NCI-H2196 treated with DMSO at 0.1 percent for 48 hours (cell line): ENCODE measurements around the gene HRH1.
"Not testable (repeated sequence)": the region's sequence is repeated elsewhere in the genome, so short reads cannot be mapped to it uniquely, and the experiment has no call there.

ENCODE experiments used
- DNase-seq: peaks from one replicate; lab custom pipeline; 2025; ENCODE audit not compliant: unreplicated experiment; lab: John Stamatoyannopoulos, UW

The HRH1 gene

GRCh38 chr3:11154036-11154952, at the start of gene HRH1:
Gene HRH1 (plus strand): TSS chr3:11154493. CDS start chr3:11259038, 104,545 bp downstream.
- no peak for DNase-seq

GRCh38 chr3:11113316-11113715, 41.0 kb upstream of the HRH1 start:
- DNase-seq, result not testable (repeated sequence)

DNA sequence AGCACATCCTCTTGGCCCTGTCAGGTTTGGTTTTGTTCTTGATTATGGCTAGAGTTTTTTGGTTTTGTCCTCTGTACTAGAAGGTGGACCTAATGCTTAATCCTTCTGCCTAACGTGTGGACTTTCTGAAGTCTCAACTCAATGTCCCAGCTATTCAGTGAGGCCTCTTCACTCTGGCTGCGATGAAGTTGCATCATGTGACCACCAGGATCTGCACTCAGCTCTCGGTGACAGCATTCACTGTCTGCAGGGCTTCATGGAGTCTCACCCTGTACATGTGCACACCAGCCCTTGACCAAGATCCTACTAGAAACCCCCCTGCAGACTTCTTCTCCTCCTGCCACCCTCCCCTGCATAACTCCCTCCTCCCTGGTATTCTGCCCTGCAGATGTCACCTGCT, 38.7 kb upstream of the HRH1 start:
- no peak for DNase-seq

DNA sequence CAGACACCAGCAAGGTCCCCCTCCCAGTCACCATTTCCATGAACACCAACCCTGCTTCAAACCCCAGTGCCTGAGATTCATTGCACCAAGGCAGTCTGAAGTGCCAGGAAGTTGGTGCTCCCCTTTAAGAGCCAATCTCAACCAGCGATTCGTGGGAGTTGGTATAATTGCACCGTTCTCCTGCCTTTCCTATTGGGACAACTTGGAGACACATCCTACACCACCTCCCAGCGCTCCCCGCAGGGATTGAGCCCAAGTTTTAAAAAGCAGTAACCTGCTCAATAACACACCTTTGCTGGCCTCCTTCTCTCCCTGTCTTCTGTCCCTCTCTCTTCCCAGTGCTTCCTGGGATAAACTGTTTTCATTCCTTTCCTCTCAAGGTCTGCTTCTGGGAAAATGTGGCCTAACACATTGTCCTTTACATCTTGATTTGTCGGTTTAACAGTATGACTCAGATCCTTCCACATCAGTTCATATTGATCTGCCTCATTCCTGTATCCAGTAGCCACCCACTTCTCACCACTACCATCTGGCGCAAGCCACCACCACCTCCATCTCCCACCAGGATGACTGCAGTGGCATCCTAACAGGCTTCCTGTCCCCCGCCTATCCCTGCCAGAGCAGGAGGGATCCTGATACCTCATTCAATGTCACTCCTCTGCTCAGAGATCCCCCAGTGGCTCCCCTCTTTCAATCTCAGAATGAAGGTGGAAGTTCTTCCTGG, 37.8 kb upstream of the HRH1 start:
- no peak for DNase-seq

- no peak for DNase-seq
Measured at GRCh38 chr3:11117591-11117990, 36.7 kb upstream of the HRH1 start.

DNA sequence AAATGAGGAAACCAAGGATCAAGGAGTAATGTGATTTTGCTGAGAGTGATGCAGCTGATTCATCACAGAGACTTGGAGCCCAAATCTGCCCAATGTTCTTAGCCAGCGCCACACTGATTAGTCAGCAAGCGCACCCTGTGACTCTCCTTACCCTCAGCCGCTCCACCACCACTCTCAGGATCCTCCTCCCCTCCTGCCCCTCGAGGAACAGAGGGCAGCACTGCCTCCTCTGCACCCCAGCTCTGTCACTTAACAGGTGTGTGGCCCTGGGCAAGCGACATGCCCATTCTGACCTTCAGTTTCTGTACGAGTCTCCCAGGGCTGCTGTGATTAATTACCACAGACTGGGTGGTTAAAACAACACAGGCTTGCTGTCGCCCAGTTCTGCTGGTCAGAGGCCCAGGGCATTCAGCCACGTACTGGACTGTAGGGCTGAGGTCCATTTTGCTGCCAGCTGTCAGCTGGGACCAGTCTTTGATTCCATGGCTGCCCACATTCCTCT, 36.1 kb upstream of the HRH1 start:
- no peak for DNase-seq

- no peak for DNase-seq
Measured at GRCh38 chr3:11120091-11120805, 34.0 kb upstream of the HRH1 start.

DNA sequence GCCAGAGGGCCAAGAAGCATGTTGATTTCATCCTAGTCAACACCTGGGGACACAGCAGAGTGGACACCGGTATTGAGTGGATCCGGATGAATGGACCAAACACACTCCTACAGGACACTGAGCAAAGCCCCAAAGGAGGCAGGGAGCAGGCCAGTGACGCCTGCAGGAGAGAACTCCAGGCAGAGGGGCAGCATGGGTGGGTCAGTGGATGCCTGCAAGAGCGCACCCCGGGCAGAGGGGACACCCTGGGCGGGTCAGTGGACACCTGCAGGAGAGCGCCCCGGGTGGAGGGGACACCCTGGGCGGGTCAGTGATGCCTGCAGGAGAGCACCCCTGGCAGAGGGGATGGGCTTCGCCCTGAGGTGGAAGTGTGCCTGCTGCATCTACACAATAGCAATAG, 27.6 kb upstream of the HRH1 start:
- no peak for DNase-seq

DNA sequence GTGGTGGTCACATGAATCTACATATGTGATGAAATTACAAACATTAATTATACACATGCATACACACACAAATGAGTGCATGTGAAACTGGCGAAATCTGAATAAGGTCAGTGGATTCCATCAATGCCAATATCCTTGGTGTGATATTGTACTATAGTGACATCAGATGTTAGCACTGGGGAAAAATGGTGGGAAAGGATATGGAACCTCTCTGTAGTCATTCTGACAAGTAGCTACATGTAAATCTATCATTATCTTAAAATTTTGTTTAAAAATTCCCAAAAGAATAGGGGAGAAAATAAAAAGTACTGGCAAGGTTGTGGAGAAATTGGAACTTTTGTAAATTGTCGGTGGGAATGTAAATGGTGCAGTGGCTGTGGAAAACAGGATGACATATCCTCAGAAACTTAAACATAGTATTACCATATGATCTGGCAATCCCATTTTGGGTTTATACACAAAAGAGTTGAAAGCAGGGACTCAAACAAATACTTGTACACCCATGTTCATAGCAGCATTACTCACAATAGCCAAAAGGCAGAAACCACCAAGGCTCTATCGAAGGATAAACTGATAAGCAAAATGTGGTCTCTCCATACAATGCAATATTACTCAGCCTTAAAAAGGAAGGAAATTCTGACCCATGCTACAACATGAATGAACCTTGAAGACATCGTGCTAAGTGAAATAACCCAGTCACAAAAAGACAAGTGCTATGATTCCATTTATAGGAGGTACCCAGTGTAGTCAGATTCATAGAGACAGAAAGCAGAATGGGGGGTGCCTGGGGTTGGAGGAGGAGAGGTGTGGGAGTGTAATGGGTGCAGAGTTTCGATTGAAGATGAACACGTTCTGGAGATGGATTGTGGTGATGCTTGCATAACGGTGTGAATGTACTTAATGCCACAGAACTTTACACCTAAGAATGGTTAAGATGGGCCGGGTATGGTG, 25.3 kb upstream of the HRH1 start:
- DNase-seq, result no peak

DNA sequence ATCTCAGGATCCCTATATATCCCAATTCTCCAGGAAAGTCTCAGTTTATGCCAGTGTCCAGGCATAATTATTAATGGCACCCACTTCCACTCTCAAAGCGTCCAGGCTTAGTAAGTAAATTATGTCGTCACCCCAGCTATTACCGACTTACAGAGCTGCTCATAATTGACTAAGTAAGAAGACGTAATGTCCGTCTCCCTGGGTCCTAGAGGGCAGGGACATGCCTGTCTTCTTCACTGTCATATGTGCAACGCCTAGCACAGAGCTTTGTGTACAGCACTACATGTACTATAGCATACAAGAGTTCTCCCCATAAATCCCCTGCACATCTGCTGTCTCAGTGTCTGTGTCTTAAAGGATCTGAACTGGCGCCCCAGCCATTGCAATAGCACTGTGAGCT, 23.9 kb upstream of the HRH1 start:
- no peak for DNase-seq

DNA sequence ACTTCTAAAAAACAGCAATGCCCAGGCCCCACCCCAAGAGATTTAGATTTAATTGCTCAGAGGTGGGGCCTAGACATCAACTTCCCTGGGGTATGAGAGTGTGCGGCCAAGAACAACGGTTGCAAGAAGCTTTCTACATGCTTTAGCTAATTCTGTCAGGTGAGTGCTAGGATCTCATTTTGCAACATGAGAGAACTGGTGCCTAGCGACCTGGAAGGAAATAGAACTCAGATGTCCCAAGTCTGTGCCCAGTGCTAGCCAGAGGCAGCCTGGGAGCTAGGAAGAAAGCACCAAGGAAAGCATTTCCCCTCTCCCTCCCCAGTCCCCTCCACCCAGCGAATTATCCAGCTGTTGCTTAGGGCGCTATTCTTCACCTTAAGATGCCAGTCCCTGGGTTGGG, 22.9 kb upstream of the HRH1 start:
- DNase-seq, result no peak

- DNase-seq, result not testable (repeated sequence)
Measured at GRCh38 chr3:11131886-11132285, 22.4 kb upstream of the HRH1 start.

DNA sequence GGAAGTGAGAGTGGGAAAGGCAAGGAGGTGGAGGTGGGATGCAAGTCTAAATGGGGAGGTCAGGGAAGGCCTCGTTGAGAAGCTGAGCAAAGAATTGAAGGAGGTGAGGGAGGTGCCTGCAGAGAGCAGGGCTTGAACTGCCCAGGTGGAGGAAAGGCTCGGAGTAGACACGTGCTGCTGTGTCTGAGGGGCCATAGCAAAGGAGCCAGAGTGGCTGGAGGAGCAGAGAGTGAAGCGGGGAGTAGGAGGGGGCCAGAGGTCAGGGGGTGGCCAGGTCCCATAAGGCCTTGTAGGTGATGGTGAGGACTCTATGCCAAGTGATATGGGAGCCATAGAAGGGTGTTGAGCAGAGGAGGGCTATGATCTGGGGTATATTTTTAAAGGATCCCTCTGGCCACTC, 21.4 kb upstream of the HRH1 start:
- no peak for DNase-seq

DNA sequence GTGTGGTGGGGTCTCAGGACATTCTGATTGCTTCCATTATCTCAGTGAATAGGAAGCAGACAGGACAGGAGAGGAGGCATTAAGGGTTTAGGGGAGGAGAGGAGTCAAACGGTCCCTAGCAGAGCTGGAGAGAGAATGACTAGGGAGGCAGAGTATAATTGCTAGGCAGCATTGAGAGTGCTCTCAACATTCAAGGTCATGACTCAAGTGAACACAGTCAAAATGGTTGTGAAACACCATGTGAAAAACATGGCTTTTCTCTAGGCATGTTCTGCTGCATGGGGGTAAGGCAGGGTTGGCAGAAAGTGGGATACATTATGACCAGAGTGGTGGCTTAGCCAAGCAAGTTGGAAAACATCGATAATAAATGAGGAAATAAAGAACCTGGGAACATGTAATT, 19.5 kb upstream of the HRH1 start:
- no peak for DNase-seq

DNA sequence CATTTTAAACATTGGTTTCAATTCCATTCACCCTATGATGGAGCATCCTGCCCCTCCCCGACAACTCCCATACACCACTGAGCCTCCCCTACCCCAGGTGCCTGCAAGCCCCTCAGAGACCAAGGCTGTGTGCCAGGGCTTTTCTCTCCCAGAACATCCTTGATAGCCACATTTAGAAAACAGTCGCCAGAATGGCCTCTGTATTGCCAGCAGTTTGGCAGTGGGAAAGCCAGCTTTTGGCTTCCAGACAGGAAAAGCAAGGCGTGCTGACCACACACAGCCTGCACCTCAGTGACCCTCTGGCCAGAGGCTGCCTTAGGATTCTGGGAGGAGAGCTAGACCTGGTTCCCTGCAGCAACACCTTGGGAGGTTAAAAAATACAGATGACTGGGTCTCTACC, 18.2 kb upstream of the HRH1 start:
- no peak for DNase-seq

DNA sequence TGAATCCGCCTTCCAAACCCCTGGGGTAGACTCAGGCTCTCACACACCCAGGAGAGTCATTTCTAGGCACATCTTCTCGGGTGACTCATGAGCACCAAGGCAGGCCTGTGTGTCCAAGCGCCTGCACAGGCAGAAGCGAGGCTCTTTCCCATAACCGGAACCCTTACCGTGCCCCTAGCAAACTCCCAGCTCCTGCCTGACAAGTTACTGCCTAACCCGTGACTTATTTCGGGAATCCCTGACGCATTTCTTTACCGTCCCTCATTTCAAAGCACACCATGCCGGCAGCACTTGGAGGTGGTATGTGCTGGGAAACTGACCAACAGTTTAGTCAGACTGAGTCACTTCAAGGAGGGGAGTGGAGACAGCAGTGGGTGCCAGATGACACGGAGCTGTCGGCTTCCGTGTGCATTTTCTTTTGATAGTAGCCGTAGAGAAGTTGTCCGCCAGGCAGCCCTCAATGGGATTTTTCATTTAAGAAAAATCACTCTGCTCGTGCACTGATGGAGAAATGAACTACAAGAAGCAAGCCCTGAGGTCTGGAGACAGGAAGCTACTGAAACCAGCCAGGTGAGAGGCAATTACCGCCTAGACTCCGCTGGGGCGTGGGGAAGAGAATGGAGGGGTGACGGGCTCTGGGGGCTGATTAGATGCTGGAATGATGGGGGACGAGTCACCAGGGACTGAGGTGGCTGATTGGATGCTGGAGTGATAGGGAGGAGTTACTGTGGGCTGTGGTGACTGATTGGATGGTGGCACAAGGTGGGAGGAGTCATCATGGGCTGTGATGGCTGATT, 17.3 kb upstream of the HRH1 start:
- no peak for DNase-seq

DNA sequence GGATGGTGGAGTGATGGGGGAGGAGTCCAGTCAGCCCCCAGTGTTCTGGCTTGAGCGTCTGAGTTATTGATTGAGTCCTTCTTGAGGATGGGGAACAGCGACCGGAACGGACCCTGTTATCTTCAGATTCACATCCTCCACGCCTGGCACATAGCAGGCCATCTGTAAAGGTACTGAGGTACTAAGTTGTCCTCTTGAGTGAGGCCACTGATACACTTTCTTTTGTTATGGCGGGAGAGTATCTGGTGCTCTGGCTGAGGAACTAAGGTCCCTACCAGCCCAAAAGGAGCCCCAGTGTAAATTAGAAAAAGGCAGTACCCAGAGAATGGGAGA, 16.7 kb upstream of the HRH1 start:
- DNase-seq, result no peak

- DNase-seq, result no peak
Measured at GRCh38 chr3:11138371-11138770, 15.9 kb upstream of the HRH1 start.

DNA sequence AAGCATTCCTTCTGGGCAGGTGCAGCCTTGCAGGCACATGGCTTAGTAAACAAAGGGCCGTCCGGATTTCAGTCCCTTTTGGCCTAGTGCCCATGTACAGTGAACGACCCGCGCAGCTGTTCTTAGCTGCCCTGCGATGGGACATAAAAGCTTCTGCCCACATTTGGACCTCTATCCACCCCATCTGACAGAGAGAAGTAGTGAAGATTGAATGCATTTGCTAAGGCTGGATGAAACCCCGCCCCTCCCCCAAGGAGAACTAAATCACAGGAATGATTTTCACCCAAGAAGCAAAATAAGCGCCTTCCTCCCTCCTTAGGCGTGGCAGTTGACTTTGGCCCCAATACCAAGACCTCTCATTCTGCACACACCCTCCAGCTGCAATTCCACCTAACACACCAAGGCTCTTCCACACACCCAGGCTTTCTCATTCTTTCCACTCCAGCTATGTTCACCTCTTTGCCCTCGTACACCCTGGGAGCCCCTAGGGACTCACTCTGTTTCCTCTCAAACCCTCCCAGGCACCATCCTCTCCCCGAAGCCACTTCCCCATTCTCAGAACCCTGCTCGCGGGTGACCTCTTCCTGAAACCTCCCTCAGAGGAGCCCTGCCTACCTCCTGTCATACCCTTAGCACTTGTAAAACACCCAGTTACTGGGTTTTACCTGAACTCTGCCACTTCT, 14.1 kb upstream of the HRH1 start:
- DNase-seq, result no peak
